ENCODE data around the gene C21orf58. TPM values are rescaled to one million over a fixed set of nuclear protein-coding genes. Genes with fewer than 3 reads are reported as not detected.
A peak's percentile ranks its signal among the peaks of the same experiment; 100 is the strongest.
"Not testable (repeated sequence)": the region's sequence is repeated elsewhere in the genome, so short reads cannot be mapped to it uniquely, and the experiment has no call there.

Gene C21orf58
- total RNA-seq, 1 donor from 2014 or later, result 1.7 TPM

DNA sequence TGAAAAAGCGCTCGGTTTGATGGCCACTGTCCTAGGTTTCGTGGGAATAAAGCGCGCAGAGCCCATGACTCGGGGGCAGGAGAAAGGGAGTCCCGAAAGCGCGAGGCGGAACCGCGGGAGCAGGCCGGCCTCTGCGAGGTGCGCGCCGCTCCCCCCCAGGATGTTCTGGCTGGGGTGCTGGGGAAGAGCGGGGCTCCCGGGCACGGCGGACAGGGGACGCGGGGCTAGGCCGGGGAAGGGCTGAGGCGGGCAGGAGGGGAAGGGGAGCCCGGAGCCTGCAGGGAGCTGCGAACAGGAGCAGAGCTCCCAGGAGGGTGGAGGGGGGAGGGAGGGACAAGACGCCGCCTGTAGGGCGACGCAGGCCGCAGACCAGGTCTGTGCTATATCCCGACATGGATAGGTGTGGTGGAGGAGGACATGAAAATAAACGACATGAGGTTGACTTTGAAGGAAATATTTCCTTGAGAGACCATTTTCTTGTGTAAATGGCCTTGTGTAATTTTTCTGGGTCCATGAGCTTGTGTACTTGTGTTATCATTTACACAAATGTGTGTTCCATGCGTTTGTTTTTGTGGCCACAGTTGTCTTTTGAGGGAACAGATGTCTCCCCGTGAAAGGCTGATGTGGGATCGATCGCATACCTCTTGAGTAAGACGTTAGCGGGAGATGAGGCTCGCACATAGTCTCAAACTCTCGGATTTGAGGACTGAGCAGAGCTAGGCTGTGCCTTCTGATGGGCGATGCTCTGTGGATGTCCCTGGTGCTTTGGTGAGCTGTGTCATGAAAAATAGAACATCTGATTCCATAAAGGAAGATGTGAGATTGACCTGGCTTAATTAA, 1.6 kb upstream of the C21orf58 start:
- peak; percentile 49 for DNase-seq (ENCODE audit: low read depth)

DNA sequence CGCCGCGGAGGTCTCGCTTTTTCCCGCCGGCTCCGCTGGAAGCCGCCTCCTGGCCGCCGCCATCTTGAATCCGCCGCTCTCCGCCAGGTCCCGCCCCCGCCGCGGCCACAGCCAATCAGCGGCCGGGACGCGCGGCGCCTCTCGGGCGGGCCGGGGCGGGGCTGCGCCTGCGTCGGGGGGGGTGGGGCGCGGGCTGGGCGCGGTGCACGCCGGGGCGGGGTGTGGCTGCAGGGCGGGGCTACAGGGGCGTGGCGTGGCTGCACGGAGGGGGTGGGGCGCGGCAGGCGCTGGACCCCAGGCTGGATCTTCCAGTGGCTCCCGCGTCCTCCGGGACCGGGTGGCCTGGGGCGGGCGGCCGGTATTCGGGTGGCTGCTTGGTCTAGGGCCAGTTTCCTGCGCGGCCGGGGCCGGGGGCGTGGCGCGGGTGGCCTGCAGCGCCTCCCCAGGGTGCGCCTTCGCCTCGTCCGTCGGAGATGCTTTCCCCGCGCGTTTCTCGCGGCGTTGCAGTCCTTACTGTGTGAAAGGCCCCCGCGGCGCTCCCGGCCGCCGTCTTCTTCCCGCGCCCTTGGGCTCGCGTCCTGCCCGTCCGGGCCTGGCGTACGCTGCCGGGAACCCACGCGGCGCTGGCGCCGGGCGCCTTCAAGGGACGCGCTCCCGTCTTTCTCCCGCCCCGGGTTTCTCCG, 861 bp upstream of the C21orf58 start:
- peak; percentile 81 for DNase-seq (ENCODE audit: low read depth)

DNA sequence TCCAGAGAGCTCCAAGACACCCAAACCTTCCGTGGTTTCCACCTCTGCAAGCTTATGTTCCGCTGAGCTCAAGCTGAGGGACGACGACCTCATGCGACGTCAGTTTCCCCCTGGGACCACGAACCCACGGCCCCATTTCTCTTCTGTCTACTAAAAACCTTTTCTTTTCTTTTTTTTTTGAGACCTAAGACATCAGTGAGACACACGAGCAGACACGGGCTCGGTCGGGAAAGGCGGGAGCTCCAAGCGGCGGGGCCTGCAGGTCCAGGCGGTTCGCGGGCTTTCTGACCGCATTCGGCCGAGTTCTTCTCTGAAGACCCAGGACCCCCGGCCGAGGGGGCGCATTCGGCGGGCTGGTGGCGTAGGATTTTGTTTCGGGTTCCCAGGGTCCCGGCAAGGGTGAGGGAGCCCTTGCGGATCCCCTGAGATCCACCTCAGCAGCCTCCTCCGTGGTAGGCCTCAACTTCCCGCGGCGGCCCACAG, 402 bp downstream of the C21orf58 start:
- DNase-seq (ENCODE audit: low read depth), result no peak

DNA sequence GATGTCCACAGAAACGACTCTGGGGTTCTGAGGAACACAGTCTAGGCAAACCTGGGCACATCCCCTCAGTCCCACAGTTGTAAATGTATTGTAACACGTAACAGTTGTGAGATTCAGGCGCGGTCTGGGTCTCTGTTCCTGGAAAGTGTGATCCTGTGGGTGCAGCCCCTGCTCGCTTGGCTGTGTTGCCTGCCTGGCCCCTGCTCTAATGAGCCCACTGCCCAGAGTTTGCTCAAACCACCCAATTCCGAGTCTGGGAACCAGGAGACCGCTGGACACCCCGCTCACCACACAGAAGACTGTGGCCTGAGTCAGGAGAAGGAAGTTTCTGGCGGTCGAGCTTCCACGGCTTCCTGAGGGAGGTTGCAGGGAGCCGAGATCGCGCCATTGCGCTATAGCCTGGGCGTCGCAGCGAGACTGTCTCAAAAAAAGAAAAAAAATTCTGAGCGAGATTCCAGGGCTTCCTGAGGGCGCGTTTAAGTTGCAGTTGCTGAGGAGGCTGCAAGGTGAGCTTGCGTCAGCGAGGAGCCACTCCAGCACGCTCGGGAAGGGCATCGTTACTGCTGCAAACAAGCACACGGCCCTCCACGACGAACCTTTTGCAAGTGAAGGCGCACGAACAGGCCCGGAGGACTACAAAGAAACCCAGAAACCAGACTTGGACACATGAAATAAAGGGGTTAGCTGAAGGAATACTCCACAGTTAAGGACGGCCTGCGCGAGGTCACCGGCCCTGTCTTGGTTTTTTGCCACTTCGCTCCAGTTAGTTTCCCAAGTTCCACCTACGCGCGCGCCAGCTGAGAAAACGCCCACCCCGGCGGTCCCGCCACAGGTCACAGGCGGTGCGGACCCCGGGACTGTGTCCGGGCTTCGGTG, 1.1 kb downstream of the C21orf58 start:
- peak; percentile 37 for DNase-seq (ENCODE audit: low read depth)

DNA sequence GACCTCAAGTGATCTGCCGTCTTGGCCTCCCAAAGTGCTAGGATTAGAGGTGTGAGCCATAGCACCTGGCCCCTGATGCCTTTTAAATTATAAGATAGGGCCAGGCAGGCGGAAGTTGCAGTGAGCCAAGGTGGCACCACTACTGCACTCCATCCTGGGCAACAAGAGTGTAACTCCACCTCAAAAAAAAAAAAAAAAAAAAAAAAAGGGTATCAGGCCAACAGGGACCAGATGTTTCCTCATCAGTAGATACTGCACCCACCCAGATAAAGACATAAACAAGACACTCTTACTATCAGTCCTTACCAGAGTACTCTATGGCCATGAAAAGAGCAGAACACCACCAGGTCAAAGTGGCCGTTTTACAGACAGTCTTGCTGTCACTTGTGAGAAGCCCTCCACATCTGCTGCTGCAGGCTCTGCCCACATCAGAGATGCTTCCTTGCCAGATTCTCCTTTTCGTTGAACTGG, 3.3 kb downstream of the C21orf58 start:
- no peak for DNase-seq (ENCODE audit: low read depth)

DNA sequence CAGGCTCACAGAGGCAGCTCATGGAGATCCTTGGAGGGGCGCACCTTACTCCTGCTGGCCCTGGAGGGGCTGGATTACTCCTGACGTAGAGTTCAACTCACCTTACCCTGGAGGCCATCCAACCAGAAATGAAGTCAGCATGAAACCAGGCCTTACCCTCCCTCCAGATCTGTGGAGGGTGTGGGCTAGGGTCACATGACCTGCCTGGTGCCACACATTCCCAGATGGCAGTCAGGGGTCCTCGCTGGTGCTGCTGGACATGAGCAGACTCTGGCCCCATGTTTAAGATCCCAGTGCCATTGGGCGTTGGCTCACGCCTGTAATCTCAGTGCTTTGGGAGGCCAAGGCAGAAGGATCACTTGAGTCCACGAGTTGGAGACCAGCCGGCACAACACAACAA, 4.5 kb downstream of the C21orf58 start:
- no peak for DNase-seq (ENCODE audit: low read depth)

DNA sequence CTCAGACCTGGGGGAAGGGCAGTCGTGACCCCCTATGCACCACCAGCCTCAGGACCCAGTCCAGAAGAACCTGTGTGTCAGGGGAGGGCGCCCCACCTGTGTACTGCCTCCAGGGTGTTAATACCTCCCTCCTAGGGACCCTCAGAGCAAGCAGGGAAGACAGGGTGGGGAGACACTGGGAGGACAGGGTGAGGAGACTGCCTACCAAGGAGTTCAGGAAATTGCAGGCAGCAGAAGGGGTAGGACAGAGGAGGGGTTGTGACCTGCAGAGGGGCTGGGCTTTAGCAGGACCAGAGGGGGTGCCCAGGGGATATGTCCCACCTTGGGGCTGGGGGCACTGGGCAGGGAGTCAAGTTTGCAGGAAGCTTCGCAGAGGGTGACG, 5.2 kb downstream of the C21orf58 start:
- DNase-seq (ENCODE audit: low read depth), result no peak

DNA sequence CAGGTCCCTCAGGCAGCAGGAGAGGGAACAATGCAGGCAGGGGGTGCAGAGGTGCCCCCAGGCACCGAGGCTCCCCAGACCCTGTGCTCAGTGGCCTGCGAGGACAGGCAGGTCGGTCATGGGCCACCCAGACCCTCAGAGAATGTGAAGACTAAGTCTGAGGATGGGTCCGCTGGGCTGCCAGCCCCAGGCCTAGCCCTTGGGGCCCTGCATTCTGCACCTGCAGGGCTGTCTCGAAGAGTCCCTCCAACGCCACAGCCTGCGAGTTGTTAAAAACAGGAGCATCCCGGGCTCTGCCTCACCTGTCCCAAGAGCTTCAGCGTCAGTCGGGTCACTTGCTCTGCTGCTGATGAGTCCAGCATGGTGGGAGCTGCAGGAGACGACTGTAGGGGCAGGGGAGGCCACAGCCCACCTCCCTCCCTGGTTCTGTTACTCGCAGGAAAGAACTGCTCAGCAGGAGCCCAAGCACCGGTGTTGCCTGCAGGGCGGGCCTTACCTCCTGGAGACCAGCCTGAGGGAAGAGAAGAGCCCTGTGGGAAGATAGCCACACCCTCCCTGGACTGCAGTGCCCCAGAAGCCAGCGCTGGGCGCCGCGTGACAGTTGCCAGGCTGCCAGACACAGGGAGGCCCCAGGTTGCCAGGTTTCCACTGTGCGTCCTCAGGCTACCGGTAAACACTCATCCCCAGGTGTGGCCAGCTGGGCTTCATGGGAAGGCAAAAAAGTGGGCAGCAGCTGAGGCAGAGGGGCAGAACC, 5.8 kb downstream of the C21orf58 start:
- no peak for DNase-seq (ENCODE audit: low read depth)

DNA sequence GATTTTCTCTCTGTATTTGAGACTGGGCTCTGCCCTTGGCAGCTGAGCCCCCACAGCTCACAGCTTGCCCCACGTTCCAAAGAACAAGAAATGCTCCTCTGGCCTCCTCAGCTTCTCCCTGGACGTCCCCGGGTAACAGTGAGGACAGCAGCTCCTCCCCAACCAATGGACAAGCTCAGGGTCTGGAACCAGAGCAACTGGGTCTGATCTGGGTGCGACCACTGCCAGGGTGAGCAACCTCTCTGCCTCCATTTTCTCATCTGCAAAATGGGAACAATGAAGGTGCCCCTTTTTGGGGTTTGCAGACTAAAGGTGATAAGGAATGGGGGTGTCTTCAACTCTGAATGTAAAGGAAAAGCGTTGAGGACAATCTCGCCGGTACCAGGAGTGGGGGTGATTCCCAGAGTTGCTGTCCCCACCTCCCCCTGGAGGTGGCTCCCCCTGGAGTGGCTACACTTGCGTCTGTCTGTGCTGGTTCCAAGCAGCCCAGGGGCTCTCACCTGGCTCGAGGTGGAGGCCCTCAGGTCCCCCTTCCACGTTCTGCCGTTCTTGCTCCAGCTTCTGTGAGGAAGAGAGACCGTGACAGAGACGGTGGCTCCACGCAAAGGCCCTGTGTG, 6.9 kb downstream of the C21orf58 start:
- no peak for DNase-seq (ENCODE audit: low read depth)

DNA sequence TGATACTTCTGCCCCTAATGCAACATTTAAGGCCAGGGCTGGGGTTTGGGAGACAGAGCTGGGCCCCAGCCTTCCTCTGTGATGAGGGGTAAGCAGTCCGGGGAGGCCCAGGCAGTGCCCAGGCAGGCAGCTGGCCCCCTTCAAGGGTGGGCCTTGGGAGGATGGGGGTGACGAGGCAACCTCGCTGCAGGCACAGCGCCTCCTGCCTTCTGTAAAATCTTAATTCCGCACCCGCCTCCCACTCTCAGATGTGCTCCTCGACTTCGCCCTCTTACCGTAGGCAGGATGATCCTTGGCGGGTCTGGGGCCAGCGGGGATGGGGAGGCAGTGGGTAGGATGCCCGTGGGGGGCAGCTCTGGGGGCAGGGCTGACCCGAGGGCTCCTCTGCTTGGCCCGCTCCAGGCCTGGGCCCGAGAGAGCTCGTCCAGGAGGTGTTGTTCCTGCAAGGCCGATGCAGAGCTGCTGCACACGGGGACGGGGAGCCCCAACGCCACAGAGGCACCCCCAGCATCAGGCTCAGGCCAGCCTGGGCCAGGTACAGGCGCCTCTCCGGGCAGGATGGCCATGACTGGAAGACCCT, 9.1 kb downstream of the C21orf58 start:
- DNase-seq (ENCODE audit: low read depth), result no peak

DNA sequence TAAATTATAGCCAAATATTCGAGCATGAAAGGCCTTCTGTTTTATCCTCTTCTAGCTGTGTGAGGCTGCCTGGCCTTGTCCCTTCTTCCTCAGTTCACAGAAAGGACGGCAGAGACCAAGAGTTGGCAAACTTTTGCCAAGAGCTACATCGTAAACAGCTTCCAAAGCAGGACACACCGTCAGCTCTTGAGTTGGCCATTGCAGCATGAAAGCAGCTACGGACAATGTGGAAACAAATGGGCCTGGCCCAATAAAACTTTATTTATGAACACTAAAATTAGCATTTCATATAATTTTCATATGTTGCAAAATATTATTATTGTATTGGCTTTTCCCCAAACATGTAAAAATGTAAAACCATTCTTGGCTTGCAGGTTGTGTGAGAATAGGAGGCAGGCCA, 10.7 kb downstream of the C21orf58 start:
- no peak for DNase-seq (ENCODE audit: low read depth)

DNA sequence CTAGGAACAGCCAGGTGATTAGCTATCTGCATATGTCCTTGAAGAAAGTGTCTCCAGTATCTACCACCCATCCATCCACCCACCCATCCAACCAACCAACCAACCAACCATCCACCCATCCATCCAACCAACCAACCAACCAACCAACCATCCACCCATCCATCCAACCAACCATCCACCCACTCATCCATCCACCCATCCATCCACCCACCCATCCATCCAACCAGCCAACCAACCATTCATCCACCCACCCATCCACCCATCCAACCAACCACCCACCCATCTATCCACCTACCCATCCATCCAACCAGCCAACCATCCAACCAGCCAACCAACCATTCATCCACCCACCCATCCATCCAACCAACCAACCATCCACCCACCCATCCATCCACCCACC, 12.1 kb downstream of the C21orf58 start:
- DNase-seq (ENCODE audit: low read depth), result no peak

DNA sequence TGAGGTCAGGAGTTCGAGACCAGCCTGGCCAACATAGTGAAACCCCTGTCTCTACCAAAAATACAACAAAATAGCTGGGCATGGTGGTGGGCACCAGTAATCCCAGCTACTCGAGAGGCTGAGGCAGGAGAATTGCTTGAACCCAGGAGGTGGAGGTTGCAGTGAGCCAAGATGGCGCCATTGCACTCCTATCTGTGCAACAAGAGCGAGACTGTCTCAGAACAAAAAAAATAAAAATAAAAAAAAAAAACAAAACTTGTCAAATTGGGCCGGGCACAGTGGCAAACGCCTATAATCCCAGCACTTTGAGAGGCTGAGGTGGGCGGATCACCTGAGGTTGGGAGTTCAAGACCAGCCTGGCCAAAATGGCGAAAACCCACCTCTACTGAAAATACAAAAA, 13.4 kb downstream of the C21orf58 start:
- not testable (repeated sequence) for DNase-seq (ENCODE audit: low read depth)

DNA sequence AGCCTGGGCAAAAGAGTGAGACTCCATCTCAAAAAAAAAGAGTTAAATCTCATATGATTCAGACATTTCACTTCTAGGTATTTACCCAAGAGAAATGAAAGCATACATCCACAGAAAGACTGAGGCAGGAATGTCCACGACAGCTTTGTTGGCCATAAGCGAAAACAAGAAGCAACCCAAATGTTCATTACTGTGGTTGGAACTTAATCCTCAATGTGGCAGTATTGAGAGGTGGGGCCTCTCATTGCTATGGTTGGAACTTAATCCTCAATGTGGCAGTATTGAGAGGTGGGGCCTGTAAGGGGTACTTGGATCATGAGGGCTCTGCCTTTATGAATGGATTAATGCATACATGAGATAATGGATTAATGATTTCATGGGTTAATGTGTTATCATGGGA, 15.2 kb downstream of the C21orf58 start:
- peak; percentile 58 for DNase-seq (ENCODE audit: low read depth)

DNA sequence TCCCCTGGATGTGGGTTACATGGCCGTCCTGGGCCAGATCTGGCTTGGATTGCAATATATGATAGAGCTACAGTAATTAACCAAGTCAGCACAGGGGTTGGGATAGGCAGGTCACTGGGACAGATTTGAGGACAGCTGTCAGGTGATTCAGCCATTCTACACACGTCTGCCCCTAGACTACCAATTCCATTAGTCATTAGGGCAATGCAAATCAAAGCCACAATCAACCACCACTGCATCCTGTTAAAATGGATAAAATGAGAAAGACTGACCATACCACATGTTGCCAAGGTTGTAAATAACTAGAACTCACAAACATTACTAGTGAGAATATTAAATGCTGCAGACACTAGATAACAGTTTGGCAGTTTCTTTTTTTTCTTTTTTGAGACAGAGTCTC, 16.0 kb downstream of the C21orf58 start:
- DNase-seq (ENCODE audit: low read depth), result peak; percentile 87

DNA sequence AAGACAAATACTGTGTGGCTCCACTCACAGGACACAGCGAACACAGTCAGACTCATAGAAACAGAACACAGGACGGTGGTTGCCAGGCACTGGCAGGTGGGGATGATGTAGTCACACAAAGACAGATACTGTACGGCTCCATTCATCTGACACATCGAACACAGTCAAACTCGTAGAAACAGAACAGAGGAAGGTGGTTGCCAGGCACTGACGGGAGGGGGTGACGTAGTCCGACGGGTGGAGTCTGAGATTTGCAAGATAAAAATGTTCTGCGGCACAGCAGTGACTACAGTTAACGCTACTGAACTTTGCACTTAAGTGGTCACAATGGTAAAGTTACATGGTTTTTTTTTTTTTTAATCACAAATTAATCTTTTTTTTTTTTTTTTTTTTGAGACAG, 18.7 kb downstream of the C21orf58 start:
- no peak for DNase-seq (ENCODE audit: low read depth)

DNA sequence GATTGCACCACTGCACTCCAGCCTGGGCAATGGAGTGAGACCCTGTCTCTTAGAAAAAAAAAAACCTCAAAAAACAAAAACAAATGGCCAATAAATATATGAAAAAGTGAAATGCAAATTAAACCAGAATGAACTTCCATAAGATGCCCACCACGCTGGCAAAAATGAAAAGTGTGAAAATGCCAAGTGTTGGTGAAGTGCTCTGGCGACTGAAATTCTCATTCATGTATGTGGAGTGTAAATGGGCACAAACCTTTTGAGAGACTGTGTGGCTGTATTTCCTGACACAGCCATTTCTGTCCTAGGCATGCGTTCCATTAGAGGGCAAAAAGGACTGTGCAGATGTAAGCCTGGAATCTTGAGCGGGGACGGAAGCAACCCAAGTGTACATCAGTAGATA, 19.2 kb downstream of the C21orf58 start:
- DNase-seq (ENCODE audit: low read depth), result no peak

DNA sequence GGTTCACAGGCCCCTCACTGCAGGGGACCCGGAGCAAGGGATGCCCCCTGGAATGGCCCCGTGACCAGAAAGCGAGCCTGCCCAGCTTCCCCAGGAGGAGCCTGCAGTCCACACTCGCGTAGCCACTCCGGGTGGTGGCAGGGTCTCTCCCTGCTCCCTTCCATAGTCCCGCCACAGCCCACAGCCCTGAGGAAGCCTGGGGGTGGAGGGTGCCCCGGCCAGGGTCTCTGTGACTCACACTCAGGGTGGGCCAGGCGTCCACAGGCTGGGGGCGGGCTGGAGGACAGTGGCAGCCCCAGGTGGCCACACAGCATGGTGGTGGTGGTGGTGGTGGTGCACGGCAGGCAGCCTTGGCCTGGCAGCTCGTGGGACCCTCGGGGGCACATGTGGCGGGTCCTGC, 21.9 kb downstream of the C21orf58 start:
- DNase-seq (ENCODE audit: low read depth), result no peak

DNA sequence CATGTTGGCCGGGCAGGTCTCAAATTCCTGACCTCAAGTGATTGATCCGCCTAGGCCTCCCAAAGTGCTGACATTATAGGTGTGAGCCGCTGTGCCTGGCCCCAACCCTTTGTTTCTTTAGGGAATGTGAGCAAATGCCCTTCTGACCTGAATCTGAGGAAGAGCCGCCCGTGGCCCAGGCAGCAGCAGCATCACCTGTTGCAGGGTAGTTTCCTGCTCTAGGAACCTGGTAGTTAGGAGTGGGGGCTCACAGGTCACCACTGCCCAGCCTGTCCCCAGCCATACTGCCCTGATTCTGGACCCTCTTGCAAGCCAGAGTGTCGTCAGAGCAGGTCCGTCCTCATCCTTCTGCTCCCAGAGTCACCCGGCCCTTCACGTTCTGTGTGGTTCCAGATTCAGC, 24.5 kb downstream of the C21orf58 start:
- DNase-seq (ENCODE audit: low read depth), result no peak
